ENCODE results near the gene SPEM2. TPM values are rescaled to one million over a fixed set of nuclear protein-coding genes. Genes with fewer than 3 reads are reported as not detected.

Gene SPEM2
- total RNA-seq, 1 donor from 2014 or later, result not detected

DNA sequence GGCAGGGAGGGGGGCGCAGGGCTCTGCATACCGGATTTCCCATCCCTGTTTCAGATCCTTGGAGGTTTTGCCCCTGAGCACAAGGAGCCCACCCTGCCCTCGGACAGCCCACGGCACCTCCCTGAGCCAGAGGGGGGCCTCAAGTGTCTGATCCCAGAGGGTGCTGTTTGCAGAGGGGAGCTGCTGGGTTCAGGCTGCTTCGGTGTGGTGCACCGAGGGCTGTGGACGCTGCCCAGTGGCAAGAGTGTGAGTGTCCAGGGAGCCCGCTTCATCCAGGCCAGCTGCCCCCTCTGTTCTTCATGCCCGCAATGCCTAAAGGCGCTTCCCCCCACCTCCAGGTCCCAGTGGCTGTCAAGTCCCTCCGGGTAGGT, 42.1 kb upstream of the SPEM2 start:
- Mint-ChIP-seq H3K36me3 (peaks cover 4% of the 10 kb centered on the region), H3K27me3 (peaks cover 45% of the 10 kb centered on the region), H3K27ac (no peak overlapping the region), H3K4me1 (ENCODE audit: unreplicated experiment) (peaks cover 4% of the 10 kb centered on the region), H3K4me3 (no peak overlapping the region), H3K9me3 (peaks cover 5% of the 10 kb centered on the region)
- DNase-seq (ENCODE audit: extremely low spot score, unreplicated experiment), result no peak
- TF ChIP-seq, protein P1, sequence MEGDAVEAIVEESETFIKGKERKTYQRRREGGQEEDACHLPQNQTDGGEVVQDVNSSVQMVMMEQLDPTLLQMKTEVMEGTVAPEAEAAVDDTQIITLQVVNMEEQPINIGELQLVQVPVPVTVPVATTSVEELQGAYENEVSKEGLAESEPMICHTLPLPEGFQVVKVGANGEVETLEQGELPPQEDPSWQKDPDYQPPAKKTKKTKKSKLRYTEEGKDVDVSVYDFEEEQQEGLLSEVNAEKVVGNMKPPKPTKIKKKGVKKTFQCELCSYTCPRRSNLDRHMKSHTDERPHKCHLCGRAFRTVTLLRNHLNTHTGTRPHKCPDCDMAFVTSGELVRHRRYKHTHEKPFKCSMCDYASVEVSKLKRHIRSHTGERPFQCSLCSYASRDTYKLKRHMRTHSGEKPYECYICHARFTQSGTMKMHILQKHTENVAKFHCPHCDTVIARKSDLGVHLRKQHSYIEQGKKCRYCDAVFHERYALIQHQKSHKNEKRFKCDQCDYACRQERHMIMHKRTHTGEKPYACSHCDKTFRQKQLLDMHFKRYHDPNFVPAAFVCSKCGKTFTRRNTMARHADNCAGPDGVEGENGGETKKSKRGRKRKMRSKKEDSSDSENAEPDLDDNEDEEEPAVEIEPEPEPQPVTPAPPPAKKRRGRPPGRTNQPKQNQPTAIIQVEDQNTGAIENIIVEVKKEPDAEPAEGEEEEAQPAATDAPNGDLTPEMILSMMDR (conservative IDR thresholded peaks at IDR 0.05), result no peak

DNA sequence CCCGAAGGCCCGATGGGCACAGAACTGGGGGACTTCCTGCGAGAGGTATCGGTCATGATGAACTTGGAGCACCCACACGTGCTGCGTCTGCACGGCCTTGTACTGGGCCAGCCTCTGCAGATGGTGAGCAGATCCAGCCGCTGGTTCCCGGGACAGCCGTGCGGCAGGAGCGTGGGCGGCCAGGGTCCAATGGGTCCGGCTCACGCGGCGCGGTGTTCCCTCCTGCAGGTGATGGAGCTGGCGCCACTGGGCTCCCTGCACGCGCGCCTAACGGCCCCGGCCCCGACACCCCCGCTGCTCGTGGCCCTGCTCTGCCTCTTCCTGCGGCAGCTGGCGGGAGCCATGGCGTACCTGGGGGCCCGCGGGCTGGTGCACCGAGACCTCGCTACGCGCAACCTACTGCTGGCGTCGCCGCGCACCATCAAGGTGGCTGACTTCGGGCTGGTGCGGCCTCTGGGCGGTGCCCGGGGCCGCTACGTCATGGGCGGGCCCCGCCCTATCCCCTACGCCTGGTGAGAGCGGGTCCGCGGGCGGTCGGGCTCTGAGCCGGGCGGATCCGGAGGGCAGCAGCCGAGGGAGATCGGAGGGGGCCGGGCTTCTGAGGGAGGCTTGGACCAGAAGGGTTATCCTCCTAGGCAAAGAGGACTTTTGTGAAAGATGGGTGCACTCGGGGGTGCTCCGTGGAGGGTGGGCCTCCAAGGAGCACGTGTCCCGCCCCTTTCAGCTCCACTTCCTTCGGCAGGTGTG, 41.5 kb upstream of the SPEM2 start:
- DNase-seq (ENCODE audit: extremely low spot score, unreplicated experiment), result no peak
- peaks cover 4% of the 10 kb centered on the region for H3K36me3 Mint-ChIP-seq
- H3K4me3 Mint-ChIP-seq, result peak overlapping the region; percentile 57
- H3K9me3 Mint-ChIP-seq, result peaks cover 5% of the 10 kb centered on the region
- H3K27ac Mint-ChIP-seq, result no peak overlapping the region
- H3K4me1 Mint-ChIP-seq (ENCODE audit: unreplicated experiment), result peaks cover 4% of the 10 kb centered on the region
- peaks cover 45% of the 10 kb centered on the region for H3K27me3 Mint-ChIP-seq
- TF ChIP-seq, protein P1 (conservative IDR thresholded peaks at IDR 0.05), result no peak

DNA sequence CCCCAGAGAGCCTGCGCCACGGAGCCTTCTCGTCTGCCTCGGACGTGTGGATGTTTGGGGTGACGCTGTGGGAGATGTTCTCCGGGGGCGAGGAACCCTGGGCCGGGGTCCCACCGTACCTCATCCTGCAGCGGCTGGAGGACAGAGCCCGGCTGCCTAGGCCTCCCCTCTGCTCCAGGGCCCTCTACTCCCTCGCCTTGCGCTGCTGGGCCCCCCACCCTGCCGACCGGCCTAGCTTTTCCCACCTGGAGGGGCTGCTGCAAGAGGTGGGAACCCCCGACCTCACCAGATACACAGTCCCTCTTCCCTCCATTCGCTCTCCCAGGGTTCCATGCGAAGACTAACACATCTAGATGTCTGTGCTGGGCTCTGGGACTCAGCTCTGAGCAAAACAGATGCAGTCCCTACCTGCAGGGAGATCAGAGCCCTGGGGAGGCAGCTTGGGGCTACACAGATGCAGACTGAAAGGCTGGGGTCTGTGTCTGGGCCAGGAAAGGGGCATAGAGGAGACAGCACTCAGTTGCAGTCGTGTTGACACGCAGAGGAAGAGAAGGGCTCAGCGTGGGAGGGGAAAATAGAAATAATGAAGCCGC, 40.8 kb upstream of the SPEM2 start:
- H3K36me3 Mint-ChIP-seq, result peaks cover 9% of the 10 kb centered on the region
- peak overlapping the region; percentile 50 for H3K27ac Mint-ChIP-seq
- peaks cover 38% of the 10 kb centered on the region for H3K27me3 Mint-ChIP-seq
- TF ChIP-seq, protein P1 (conservative IDR thresholded peaks at IDR 0.05), result no peak
- H3K4me3 Mint-ChIP-seq, result peak overlapping the region; percentile 57
- no peaks in the 10 kb centered on the region for H3K9me3 Mint-ChIP-seq
- peaks cover 4% of the 10 kb centered on the region for H3K4me1 Mint-ChIP-seq (ENCODE audit: unreplicated experiment)
- DNase-seq (ENCODE audit: extremely low spot score, unreplicated experiment), result no peak

DNA sequence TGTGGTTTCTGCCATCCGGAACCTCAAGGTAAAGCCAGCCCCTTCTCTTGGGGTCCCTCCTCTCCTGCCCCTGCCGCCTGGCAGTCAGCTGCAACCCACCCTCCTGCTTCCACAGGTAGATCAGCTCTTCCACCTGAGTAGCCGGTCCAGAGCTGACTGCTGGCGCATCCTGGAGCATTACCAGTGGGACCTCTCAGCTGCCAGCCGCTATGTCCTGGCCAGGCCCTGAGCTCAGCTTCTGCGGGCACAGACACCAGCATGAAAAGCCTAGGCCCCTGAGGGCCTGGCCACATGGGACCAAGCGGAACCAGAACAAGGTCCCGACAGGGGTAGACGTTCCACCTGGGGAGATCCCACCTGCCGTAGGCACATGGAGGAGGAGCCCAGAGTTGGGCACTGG, 36.6 kb upstream of the SPEM2 start:
- peaks cover 4% of the 10 kb centered on the region for H3K27me3 Mint-ChIP-seq
- no peak for DNase-seq (ENCODE audit: extremely low spot score, unreplicated experiment)
- TF ChIP-seq, protein P1 (conservative IDR thresholded peaks at IDR 0.05), result no peak
- H3K4me3 Mint-ChIP-seq, result no peak overlapping the region
- H3K4me1 Mint-ChIP-seq (ENCODE audit: unreplicated experiment), result no peaks in the 10 kb centered on the region
- H3K27ac Mint-ChIP-seq, result no peak overlapping the region
- H3K9me3 Mint-ChIP-seq, result no peaks in the 10 kb centered on the region
- H3K36me3 Mint-ChIP-seq, result peaks cover 14% of the 10 kb centered on the region

DNA sequence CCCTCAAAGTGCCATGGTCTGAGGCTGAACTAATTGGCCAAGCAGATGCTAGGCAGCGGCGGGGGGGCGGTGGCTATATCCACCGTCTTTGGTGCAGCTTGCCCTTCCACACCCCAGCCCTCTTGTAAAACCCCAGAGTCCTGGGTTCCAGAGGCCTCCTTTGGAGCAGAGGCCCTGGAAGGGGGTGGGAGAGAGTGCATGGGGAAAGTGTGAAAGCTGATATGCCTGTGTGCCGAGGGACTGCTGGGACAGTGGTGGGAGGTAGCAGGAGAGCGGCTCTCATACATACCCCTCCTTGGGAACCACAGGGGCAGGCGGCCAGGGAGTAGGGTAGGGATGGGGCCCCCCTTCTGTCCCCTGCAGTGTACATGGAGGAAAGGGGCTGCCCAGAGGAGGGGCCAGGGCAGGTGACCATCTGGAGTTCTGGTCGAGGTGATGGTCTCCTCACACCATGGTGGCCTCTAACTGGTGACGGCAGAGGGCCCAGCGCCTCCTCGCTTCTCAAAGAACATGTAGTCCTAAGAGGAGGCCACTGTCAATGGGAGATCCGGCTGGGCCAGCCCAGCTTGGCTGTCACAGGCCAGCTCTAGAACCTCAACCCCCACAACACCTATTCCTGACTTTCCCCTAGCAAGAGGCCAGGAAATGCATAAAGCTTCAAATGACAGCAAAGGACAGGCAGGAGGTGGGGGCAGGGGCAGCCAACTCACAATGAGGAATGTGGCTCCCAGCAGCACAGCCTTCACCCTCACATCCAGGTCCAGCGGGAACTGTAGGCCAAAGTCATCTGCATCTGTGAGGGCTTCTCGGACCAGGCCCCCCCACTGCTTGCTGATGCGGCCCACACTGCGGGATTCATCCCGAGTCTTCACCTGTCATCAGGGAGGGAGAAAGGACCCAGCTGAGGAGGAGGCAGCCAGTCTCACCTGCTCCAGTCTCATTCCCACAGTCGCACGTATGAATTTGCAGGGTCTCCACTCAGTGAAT, 35.2 kb upstream of the SPEM2 start:
- H3K9me3 Mint-ChIP-seq, result no peaks in the 10 kb centered on the region
- DNase-seq (ENCODE audit: extremely low spot score, unreplicated experiment), result no peak
- H3K27ac Mint-ChIP-seq, result no peak overlapping the region
- H3K4me3 Mint-ChIP-seq, result no peak overlapping the region
- TF ChIP-seq, protein P1 (conservative IDR thresholded peaks at IDR 0.05), result no peak
- H3K36me3 Mint-ChIP-seq, result peaks cover 14% of the 10 kb centered on the region
- H3K4me1 Mint-ChIP-seq (ENCODE audit: unreplicated experiment), result peaks cover 5% of the 10 kb centered on the region
- no peaks in the 10 kb centered on the region for H3K27me3 Mint-ChIP-seq

All from type B pancreatic cell (in vitro differentiated cells).